HEK293T (cell line): ENCODE data around the gene RNF217.

Experiments used
- BHLHE40 ChIP-seq: fragments of 450-650 bp; IDR thresholded peaks from 2 replicates; pipeline ENCODE4 v1.6.1; 2016; ENCODE audit warnings: mild to moderate bottlenecking, moderate library complexity, borderline replicate concordance
- ELF4 ChIP-seq: fragments of 450-650 bp; IDR thresholded peaks from 2 replicates; pipeline ENCODE4 v1.6.1; 2017; ENCODE audit warnings: antibody characterized with exemption
- FOXA1 ChIP-seq: fragments of 450-650 bp; IDR thresholded peaks from 2 replicates; pipeline ENCODE4 v1.6.1; 2016; ENCODE audit warnings: mild to moderate bottlenecking
- FOXK2 ChIP-seq: fragments of 450-650 bp; IDR thresholded peaks from 2 replicates; pipeline ENCODE4 v1.6.1; 2016; ENCODE audit warnings: mild to moderate bottlenecking
- SP1 ChIP-seq: fragments of 450-650 bp; IDR thresholded peaks from 2 replicates; pipeline ENCODE4 v1.6.1; 2017
- SUZ12 ChIP-seq: fragments of 450-650 bp; IDR thresholded peaks from 2 replicates; pipeline ENCODE4 v1.6.1; 2016; ENCODE audit warnings: mild to moderate bottlenecking
- TARDBP ChIP-seq: fragments of 450-650 bp; IDR thresholded peaks from 2 replicates; pipeline ENCODE4 v1.6.1; 2016

GRCh38 chr6:125140808-125141207 is 178.6 kb downstream of the RNF217 start:
- TF ChIP-seq SP1 (no peak), ELF4 (no peak), FOXA1 (no peak), BHLHE40 (no peak), TARDBP (no peak), SUZ12 (no peak), FOXK2 (no peak)
